ENCODE data around the gene GRIP2.

DNA sequence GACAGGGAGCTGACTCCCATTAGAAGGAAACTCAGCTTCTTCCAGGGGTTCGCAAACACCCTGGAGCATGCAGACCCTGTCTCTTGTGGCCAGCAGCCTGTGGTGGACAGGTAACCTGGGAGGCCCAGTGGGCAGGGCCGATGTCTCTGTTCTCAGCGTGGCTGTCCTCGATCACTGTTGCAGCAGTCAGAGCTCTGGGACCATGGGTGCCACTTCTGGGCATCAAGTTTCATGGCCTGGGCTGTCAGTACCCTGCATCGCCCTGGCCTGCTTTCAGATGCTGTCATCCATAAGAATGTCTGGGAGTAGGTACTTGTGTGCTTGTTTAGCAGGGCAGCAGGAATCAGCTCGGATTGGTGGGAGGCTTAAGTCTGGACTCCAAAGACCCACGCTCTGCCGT is 83.3 kb downstream of the GRIP2 start:
- no peak for TF ChIP-seq EZH2 (IDR thresholded peaks at IDR 0.05; ENCODE audit: borderline replicate concordance, low read length)
- TF ChIP-seq, protein P1, sequence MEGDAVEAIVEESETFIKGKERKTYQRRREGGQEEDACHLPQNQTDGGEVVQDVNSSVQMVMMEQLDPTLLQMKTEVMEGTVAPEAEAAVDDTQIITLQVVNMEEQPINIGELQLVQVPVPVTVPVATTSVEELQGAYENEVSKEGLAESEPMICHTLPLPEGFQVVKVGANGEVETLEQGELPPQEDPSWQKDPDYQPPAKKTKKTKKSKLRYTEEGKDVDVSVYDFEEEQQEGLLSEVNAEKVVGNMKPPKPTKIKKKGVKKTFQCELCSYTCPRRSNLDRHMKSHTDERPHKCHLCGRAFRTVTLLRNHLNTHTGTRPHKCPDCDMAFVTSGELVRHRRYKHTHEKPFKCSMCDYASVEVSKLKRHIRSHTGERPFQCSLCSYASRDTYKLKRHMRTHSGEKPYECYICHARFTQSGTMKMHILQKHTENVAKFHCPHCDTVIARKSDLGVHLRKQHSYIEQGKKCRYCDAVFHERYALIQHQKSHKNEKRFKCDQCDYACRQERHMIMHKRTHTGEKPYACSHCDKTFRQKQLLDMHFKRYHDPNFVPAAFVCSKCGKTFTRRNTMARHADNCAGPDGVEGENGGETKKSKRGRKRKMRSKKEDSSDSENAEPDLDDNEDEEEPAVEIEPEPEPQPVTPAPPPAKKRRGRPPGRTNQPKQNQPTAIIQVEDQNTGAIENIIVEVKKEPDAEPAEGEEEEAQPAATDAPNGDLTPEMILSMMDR (IDR thresholded peaks at IDR 0.05; ENCODE audit: low read length): no peak

Data from OCI-LY1 (cell line).